ENCODE results near the gene TMPRSS11B.
"Not testable (repeated sequence)": the region's sequence is repeated elsewhere in the genome, so short reads cannot be mapped to it uniquely, and the experiment has no call there.

Gene TMPRSS11B

GRCh38 chr4:68240620-68241019, 4.9 kb downstream of the TMPRSS11B start:
- H3K4me3 ChIP-seq (ENCODE audit: low read depth, low read length), result no peak overlapping the region
- no peak for TF ChIP-seq CTCF (IDR thresholded peaks at IDR 0.05; ENCODE audit: low read depth, low read length)
- in situ Hi-C loops (cut with HindIII; ENCODE audit: low sequenced_read_pairs), result no loop called here
- no peak for DNase-seq (ENCODE audit: low read depth, low spot score)

- no peak overlapping the region for H3K4me3 ChIP-seq (ENCODE audit: low read depth, low read length)
- TF ChIP-seq CTCF (IDR thresholded peaks at IDR 0.05; ENCODE audit: low read depth, low read length), result no peak
- DNase-seq (ENCODE audit: low read depth, low spot score), result no peak
- in situ Hi-C loops (cut with HindIII; ENCODE audit: low sequenced_read_pairs), result no loop called here
These were observed 16.9 kb downstream of the TMPRSS11B start for GRCh38 chr4:68228568-68228967.

GRCh38 chr4:68218044-68218443, 27.4 kb downstream of the TMPRSS11B start:
- in situ Hi-C loops (cut with HindIII; ENCODE audit: low sequenced_read_pairs), result no loop called here
- DNase-seq (ENCODE audit: low read depth, low spot score), result peak; percentile 12
- no peak for TF ChIP-seq CTCF (IDR thresholded peaks at IDR 0.05; ENCODE audit: low read depth, low read length)
- no peak overlapping the region for H3K4me3 ChIP-seq (ENCODE audit: low read depth, low read length)

GRCh38 chr4:68216501-68216900, 29.0 kb downstream of the TMPRSS11B start:
- no peak for TF ChIP-seq CTCF (IDR thresholded peaks at IDR 0.05; ENCODE audit: low read depth, low read length)
- no peak overlapping the region for H3K4me3 ChIP-seq (ENCODE audit: low read depth, low read length)
- DNase-seq (ENCODE audit: low read depth, low spot score), result no peak
- in situ Hi-C loops (cut with HindIII; ENCODE audit: low sequenced_read_pairs), result no loop called here

- TF ChIP-seq CTCF (IDR thresholded peaks at IDR 0.05; ENCODE audit: low read depth, low read length), result no peak
- no peak for DNase-seq (ENCODE audit: low read depth, low spot score)
- in situ Hi-C loops (cut with HindIII; ENCODE audit: low sequenced_read_pairs), result no loop called here
- no peak overlapping the region for H3K4me3 ChIP-seq (ENCODE audit: low read depth, low read length)
These were observed 36.5 kb downstream of the TMPRSS11B start for GRCh38 chr4:68209003-68209402.

GRCh38 chr4:68194305-68194704, 51.2 kb downstream of the TMPRSS11B start:
- in situ Hi-C loops (cut with HindIII; ENCODE audit: low sequenced_read_pairs); H3K4me3 ChIP-seq (ENCODE audit: low read depth, low read length); DNase-seq (ENCODE audit: low read depth, low spot score): not testable (repeated sequence)

- no peak for TF ChIP-seq CTCF (IDR thresholded peaks at IDR 0.05; ENCODE audit: low read depth, low read length)
- in situ Hi-C loops (cut with HindIII; ENCODE audit: low sequenced_read_pairs), result no loop called here
- DNase-seq (ENCODE audit: low read depth, low spot score), result no peak
- H3K4me3 ChIP-seq (ENCODE audit: low read depth, low read length), result no peak overlapping the region
These were observed 52.3 kb downstream of the TMPRSS11B start for GRCh38 chr4:68193194-68193593.
